Activated CD4-positive, alpha-beta T cell treated with anti-CD3 and anti-CD28 coated beads, Interleukin-2, amount 50 U/mL, for 24 hours (primary cell): ENCODE data around the gene MMD2.
"Not testable (repeated sequence)": the region's sequence is repeated elsewhere in the genome, so short reads cannot be mapped to it uniquely, and the experiment has no call there.

ENCODE experiments used
- DNase-seq, 2 donors: peaks; one replicate each; pipeline ENCODE4 v3.0.0-alpha.2; 2020; ENCODE audit warnings: low read depth in 1 of 2, low spot score in 1 of 2

MMD2 gene

GRCh38 chr7:4894482-4894881 is 64.5 kb downstream of the MMD2 start:
- DNase-seq: no peak

GRCh38 chr7:4893929-4894475 is 65.0 kb downstream of the MMD2 start:
- DNase-seq: no peak

- not testable (repeated sequence) for DNase-seq
Observed at GRCh38 chr7:4893188-4893587, 65.8 kb downstream of the MMD2 start.

- not testable (repeated sequence) for DNase-seq
Observed at GRCh38 chr7:4891522-4891921, 67.5 kb downstream of the MMD2 start.

- no peak for DNase-seq
Observed at GRCh38 chr7:4889682-4890081, 69.3 kb downstream of the MMD2 start.

- DNase-seq: no peak
Observed at GRCh38 chr7:4888161-4888560, 70.8 kb downstream of the MMD2 start.

- DNase-seq: no peak
Observed at GRCh38 chr7:4886671-4887070, 72.3 kb downstream of the MMD2 start.

- DNase-seq: no peak
Observed at GRCh38 chr7:4885317-4885807, 73.6 kb downstream of the MMD2 start.

GRCh38 chr7:4884164-4884563 is 74.8 kb downstream of the MMD2 start:
- DNase-seq: no peak

- peak; percentile 74 to 85 for DNase-seq
Observed at GRCh38 chr7:4883372-4884144, 75.4 kb downstream of the MMD2 start, which contains the start of gene RADIL. Gene RADIL (minus strand): TSS chr7:4883716. CDS start chr7:4878139, 5,577 bp downstream.

GRCh38 chr7:4883033-4883371 is 76.0 kb downstream of the MMD2 start:
- no peak for DNase-seq

- DNase-seq: no peak
Observed at GRCh38 chr7:4882169-4883032, 76.6 kb downstream of the MMD2 start.

GRCh38 chr7:4880218-4880617 is 78.8 kb downstream of the MMD2 start:
- no peak for DNase-seq

GRCh38 chr7:4879396-4880081 is 79.4 kb downstream of the MMD2 start:
- no peak for DNase-seq

GRCh38 chr7:4878336-4879335 is 80.4 kb downstream of the MMD2 start:
- no peak for DNase-seq

GRCh38 chr7:4876586-4876985 is 82.4 kb downstream of the MMD2 start:
- DNase-seq: no peak

- DNase-seq: no peak
Observed at GRCh38 chr7:4875391-4875790, 83.6 kb downstream of the MMD2 start.

GRCh38 chr7:4873071-4873944 is 85.7 kb downstream of the MMD2 start:
- no peak for DNase-seq
